GM19468 (cell line): ENCODE results near the gene PNMA6E.

Source experiments
- ATAC-seq: cut with Tn5 transposase; IDR thresholded peaks from one replicate; pipeline ENCODE4 v1.9.1; 2021; ENCODE audit warnings: mild to moderate bottlenecking, moderate library complexity, moderate number of reproducible peaks; ENCODE audit not compliant: unreplicated experiment; ENCODE audit errors: extremely low read depth

The PNMA6E gene

GRCh38 chrX:153438532-153438931 lies 37.4 kb upstream of the PNMA6E start:
- ATAC-seq = no peak

DNA sequence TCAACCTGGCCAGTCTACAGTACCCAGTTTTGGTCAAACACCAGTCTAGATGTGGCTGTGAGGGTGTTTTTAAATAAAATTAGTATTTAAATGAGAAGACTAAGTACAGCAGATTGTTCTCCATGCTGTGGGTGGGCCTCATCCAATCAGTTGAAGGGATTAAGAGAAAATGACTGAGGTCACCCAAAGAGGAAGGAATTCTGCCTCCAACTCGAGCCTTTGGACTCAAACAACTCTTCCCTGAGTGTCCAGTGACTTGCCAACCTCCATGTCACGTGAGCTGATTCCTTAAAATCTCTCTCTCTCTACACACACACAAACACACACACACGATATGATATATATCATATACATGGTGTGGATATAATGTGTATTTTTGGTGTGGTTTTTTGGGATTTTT lies 34.7 kb upstream of the PNMA6E start:
- no peak for ATAC-seq

DNA sequence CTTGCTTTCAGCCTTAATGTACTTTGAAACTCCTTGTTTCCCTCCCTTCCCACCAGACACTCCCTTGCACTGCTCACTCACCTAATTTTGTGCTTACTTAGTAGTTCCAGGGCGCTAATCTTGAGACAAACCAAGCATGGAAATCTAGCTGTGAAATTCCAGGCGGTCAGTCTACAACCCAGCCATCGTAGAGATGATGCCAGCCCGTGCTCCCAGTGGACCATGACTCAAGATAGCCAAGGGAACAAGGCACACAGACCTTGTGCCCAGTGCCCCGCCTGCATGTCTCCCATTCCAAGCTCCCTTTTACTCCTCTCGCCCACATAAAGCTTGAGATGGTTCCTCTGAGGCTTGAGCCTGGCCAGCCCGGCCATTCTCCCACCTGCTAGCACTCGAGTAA lies 33.7 kb upstream of the PNMA6E start:
- no peak for ATAC-seq

- ATAC-seq = no peak
These were observed 32.7 kb upstream of the PNMA6E start for GRCh38 chrX:153433781-153434285.

- ATAC-seq = no peak
These were observed 32.1 kb upstream of the PNMA6E start for GRCh38 chrX:153433161-153433680.

DNA sequence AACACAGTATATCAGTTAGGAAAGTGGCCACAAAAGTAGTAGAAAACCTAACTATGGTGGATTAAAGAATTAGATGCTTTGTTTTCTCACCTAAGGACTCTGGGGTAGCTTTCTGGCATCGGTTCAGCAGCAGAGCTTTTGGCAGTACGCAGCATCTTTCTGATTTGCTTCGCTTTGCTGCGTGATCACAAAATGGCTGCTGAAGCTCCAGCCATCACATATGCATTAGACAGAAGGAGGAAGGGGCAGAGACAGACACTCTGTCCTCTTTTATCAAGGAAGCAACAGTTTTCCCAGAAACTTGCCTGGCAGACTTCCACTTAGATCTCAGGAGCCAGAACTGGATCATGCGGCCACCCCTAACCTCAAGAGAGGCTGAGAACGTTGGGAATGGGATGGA lies 29.6 kb upstream of the PNMA6E start:
- ATAC-seq = no peak

- no peak for ATAC-seq
These were observed 25.1 kb upstream of the PNMA6E start for GRCh38 chrX:153426204-153426603.

GRCh38 chrX:153423652-153424051 lies 22.5 kb upstream of the PNMA6E start:
- no peak for ATAC-seq

GRCh38 chrX:153421856-153422255 lies 20.7 kb upstream of the PNMA6E start:
- no peak for ATAC-seq

GRCh38 chrX:153420851-153421599 lies 19.9 kb upstream of the PNMA6E start:
- no peak for ATAC-seq

GRCh38 chrX:153417637-153418036 lies 16.5 kb upstream of the PNMA6E start:
- ATAC-seq = no peak

DNA sequence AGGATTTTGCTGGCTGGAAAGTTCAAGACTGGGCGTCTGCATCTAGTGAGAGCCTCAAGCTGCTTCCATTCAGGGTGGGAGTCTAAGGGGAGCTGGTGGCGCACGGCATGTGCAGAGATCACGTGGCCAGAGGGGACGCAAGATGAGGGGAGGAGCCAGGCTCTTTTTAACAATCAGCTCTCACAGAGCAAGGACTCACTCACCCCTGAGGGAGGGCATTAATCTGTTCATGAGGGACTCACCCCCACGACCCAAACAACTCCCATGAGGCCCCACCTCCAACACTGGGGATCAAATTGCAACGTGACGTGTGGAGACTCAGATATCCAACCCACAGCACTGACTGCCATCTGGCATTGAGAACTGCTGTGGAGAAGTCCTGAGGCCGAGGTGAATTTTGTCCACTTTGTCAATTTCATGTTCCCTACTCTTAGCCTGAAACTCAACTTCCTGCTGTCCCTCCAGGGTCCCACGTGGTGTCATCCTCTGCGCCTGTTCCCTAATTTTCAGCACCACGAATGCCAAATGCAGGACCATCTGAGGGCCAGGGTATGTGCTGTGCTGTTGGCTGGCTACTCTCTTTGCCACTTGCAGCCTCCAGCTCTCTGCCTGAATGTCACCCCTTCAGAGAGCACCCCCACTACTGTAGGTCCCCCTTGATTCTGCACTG lies 15.8 kb upstream of the PNMA6E start:
- ATAC-seq = no peak

DNA sequence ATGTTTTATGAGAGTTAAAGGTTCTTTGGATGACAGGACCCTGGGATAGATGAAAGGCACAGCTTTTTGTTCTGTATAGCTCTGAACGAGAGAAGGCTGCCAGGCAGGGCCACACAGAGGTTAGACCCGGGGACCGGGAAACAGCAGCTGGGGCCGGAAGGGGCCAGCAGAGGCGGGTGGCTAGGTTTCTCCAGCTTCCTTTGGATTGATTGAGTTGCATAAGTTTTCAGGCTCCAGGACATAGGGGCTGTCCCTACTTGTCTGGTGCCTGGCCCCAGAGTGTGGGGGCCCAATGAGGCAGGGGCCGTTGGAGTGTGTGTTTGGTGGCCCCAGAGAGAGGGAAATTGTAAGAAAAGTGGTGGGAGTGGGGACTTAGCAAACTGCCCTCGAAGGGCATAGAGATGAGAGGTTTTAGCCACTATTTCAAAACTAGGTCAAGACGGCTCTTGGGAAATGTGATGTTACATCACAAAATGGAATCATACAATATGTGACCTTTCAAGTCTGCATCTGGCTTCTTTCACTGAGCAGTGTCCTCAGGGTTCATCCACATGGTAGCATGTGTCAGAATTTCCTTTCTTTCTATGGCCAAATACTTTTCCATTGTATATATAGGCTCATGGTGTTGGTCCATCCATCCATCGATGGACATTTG lies 13.8 kb upstream of the PNMA6E start:
- no peak for ATAC-seq

DNA sequence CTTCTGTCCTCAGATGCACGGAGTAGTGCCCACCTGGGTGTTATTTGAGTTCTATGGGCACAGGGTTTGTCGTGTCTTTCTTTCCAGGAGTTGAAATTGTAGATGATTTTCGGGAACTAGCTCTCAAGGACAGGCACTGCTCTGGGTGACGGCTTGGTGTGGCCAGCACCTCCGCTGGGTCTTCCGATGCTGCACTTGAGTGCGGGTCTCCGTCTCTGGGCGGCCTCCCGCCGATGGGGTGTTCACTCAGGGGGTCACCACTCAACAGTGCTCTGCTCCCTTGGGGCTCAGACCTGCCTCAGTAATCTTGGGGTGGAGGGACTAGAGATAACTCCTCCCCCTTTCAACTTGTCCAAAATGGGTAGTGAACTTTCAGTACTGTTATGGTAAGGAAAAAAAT lies 12.6 kb upstream of the PNMA6E start:
- ATAC-seq = no peak

GRCh38 chrX:153412746-153413720 lies 11.9 kb upstream of the PNMA6E start:
- ATAC-seq = no peak

DNA sequence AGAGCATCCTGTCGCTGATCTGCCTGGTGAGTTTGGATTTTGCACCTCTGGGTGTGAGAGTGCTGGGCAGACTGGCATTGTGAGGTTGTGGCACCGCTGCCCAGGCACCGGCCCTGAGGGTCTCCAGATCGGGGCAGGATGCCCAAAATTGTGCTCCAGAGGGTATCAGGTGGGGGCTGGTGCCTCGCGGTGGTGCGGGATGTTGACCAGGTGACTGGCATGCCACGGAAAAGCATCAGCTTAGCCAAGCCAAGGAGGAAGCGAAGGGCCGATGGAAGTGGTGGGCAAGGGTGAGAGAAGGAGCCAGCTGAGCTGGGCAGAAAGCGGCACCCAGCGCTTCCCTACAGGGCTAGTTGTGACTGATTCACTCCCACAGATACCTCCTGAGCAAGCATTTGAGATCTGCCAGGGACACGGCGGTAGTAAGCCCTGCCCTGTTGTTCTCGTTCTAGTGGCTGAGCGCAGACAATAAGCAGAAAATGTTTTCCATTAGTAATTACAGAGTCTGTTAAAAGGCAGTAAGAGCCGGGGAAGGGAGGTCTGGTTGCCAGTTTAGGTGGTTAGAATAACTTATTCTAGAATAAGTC lies 10.9 kb upstream of the PNMA6E start:
- ATAC-seq = no peak

- no peak for ATAC-seq
These were observed 10.3 kb upstream of the PNMA6E start, which contains the start of gene ZFP92 for GRCh38 chrX:153411255-153411987. ZFP92 (plus strand) TSS chrX:153411472; CDS start chrX:153418323, 6,851 bp downstream.

DNA sequence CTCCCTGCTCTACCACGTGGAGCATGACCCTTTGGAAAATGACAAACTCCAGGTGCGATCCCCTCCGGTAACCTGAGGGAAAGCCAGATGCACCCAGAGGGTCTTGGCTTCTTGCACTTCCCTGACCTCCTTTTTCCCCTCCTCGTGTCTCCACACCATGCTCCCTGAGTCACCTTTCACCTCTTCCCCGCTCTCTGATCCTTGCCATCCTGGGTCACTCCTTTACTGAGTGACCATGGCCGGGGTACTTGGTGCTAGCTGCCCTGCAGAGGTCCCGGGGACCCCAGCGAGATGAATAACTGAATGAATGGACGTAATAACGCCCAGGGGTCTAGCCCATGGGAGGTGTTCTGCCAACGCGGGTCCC lies 9.7 kb upstream of the PNMA6E start:
- no peak for ATAC-seq

GRCh38 chrX:153410373-153410772 lies 9.2 kb upstream of the PNMA6E start:
- ATAC-seq = no peak
